CD4-positive, alpha-beta T cell treated with Interleukin-4 for 1 hour (primary cell): ENCODE data around the gene AFP.
"Not testable (repeated sequence)": the region's sequence is repeated elsewhere in the genome, so short reads cannot be mapped to it uniquely, and the experiment has no call there.

Experiments
- DNase-seq, 2 donors: peaks; one replicate each; pipeline ENCODE4 v3.0.0-alpha.2; 2020 to 2022

Gene AFP

GRCh38 chr4:73435984-73436383 lies at the start of gene AFP:
AFP (plus strand) TSS chr4:73436221; CDS start chr4:73436263, 42 bp downstream.
- no peak for DNase-seq

DNA sequence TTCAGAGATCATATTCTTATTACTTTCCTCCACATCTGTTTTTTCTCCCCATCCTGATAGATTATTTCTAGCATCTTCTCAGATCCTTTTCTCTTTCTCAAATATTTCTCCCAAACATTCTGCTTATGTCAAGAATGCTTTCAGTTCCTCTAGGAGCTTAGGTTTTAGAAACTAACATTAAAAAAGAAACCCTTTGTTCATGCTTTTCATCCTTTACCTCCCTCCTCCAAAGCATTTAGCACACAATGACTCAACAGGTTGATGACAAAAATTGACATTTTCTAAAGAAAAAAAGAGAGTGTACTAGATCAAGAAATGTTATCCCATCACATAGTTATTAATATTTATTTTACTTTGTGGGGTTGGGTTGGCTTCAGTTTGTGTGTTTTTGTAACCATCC lies 48.5 kb upstream of the AFP start:
- DNase-seq = no peak

- DNase-seq = no peak
Measured at GRCh38 chr4:73388887-73389286, 47.1 kb upstream of the AFP start.

- DNase-seq = not testable (repeated sequence)
Measured at GRCh38 chr4:73389663-73390062, 46.4 kb upstream of the AFP start.

- no peak for DNase-seq
Measured at GRCh38 chr4:73391774-73392173, 44.2 kb upstream of the AFP start.

GRCh38 chr4:73392936-73393335 lies 43.1 kb upstream of the AFP start:
- DNase-seq = no peak

DNA sequence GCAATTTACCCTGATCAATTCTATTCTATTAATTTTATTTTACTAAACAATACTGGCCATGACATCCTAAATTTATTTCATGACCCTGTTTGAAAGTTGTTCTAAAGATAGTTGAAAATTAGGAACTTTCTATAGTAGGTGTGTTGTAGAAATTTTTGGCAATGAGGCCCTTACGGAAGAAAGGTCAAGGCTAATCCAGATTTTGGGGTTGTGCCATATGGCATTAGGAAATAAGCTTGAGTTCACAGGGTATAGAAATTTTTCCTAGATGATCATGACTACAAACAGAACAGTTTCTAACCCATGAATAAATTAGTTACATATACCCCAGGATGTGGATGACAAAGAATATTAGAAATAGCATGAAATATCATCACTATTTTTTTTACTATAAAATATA lies 39.7 kb upstream of the AFP start:
- no peak for DNase-seq

DNA sequence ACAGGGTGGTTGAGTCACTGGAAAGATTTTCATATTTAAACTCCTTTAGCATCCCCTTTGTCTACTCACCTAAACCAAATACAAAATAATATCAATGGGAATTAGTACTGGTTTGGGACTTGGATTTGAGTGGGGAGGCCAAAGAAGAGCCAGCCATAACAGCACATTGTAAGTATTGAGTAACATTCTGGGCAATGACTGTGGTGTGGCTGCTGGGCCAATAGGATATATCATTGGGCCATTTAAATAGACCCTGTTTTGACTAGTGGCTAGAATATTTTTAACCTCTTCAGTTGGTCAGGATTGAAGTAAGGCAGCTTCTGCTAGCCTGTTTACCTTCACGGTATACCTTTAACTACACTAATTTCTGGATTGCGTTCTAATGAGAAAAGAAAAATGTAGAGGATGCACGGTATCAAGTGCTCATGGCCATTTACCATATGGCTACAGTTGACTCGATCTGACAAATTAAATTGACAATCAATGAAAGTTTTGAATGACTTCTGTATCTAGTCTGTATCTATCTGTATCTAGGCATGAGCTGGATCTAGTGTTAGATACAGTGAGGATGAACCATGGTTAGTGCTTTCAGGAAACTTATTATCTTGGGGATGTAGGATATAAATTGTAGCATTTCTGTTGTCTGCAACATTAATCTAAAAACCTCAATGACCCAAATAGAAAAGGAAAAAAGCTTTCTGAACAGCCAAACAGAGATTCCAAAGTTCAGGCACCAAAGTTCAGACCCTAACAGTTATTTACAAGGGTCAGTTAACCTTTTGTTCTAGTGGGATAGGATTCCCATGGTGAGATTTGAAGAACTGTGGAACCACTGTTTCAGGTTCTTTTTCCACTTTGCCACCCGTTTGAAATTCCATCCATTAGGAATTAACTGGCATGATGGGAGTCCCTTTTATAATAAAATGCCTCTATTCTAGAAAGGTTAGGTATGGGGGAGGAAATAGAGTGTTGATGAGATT lies 38.7 kb upstream of the AFP start:
- no peak for DNase-seq

DNA sequence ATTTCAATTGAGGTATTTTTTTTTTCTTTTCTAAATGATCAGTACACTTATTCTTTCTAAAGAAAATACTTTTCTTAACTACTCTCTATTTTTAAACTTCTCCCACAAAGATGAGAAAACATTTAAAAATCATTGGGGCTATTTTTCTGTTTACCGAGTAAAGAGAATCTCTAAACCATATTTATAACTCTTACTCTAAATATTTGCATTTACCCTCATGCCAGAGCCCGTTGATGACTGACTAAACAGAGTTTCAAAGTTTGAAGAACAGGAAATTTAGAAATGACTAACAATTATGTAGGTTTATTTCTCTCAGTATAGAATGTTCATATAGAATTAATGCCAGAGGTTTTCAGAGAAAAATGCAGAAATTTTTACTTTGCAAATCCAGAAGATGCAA lies 34.6 kb upstream of the AFP start:
- no peak for DNase-seq

GRCh38 chr4:73404042-73404441 lies 32.0 kb upstream of the AFP start, which contains the start of gene ALB:
ALB (plus strand) TSS chr4:73404287; CDS start chr4:73404328, 41 bp downstream.
- DNase-seq = no peak

DNA sequence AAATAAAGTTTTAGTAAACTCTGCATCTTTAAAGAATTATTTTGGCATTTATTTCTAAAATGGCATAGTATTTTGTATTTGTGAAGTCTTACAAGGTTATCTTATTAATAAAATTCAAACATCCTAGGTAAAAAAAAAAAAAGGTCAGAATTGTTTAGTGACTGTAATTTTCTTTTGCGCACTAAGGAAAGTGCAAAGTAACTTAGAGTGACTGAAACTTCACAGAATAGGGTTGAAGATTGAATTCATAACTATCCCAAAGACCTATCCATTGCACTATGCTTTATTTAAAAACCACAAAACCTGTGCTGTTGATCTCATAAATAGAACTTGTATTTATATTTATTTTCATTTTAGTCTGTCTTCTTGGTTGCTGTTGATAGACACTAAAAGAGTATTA lies 31.6 kb upstream of the AFP start:
- DNase-seq = no peak

- no peak for DNase-seq
Measured at GRCh38 chr4:73405138-73405537, 30.9 kb upstream of the AFP start.

GRCh38 chr4:73406548-73406875 lies 29.5 kb upstream of the AFP start:
- DNase-seq = no peak

GRCh38 chr4:73407227-73407673 lies 28.8 kb upstream of the AFP start:
- DNase-seq = no peak

- no peak for DNase-seq
Measured at GRCh38 chr4:73408181-73408867, 27.7 kb upstream of the AFP start.

- DNase-seq = no peak
Measured at GRCh38 chr4:73409012-73409862, 26.8 kb upstream of the AFP start.

GRCh38 chr4:73409978-73410548 lies 26.0 kb upstream of the AFP start:
- no peak for DNase-seq

DNA sequence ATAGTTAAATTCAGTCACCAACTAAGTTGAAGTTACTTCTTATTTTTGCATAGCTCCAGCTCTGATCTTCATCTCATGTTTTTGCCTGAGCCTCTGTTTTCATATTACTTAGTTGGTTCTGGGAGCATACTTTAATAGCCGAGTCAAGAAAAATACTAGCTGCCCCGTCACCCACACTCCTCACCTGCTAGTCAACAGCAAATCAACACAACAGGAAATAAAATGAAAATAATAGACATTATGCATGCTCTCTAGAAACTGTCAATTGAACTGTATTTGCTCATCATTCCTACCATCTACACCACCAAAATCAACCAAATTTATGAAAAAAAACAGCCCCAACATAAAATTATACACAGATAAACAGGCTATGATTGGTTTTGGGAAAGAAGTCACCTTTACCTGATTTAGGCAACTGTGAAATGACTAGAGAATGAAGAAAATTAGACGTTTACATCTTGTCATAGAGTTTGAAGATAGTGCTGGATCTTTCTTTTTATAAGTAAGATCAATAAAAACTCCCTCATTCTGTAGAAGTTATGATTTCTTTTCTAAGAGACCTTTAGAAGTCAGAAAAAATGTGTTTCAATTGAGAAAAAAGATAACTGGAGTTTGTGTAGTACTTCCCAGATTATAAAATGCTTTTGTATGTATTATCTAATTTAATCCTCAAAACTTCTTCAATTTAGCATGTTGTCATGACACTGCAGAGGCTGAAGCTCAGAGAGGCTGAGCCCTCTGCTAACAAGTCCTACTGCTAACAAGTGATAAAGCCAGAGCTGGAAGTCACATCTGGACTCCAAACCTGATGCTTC lies 24.9 kb upstream of the AFP start:
- DNase-seq = no peak

DNA sequence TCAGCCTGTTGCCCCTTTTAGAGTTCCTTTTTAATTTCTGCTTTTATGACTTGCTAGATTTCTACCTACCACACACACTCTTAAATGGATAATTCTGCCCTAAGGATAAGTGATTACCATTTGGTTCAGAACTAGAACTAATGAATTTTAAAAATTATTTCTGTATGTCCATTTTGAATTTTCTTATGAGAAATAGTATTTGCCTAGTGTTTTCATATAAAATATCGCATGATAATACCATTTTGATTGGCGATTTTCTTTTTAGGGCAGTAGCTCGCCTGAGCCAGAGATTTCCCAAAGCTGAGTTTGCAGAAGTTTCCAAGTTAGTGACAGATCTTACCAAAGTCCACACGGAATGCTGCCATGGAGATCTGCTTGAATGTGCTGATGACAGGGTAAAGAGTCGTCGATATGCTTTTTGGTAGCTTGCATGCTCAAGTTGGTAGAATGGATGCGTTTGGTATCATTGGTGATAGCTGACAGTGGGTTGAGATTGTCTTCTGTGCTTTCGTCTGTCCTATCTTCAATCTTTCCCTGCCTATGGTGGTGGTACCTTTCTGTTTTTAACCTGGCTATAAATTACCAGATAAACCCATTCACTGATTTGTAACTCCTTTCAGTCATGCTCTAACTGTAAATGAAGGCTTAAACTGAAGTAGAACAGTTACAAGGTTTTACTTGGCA lies 24.1 kb upstream of the AFP start:
- no peak for DNase-seq

GRCh38 chr4:73413294-73413755 lies 22.7 kb upstream of the AFP start:
- no peak for DNase-seq

DNA sequence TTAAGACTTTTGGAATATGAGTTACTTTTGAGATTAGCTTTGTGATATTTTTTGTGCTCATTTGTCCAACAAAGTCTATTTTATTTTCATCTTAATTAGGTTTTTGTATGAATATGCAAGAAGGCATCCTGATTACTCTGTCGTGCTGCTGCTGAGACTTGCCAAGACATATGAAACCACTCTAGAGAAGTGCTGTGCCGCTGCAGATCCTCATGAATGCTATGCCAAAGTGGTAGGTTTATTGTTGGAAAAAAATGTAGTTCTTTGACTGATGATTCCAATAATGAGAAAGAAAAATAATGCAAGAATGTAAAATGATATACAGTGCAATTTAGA lies 21.1 kb upstream of the AFP start:
- no peak for DNase-seq
